H1 (cell line): ENCODE measurements around the gene FADS6. TPM values are rescaled to one million over a fixed set of nuclear protein-coding genes. Genes with fewer than 3 reads are reported as not detected.

ENCODE experiments used
- JUN ChIP-seq: IDR thresholded peaks from 2 replicates; pipeline ENCODE4 v1.6.1; 2011; ENCODE audit warnings: low read depth, mild to moderate bottlenecking, improper control_type of control experiment, low read length
- RXRA ChIP-seq: IDR thresholded peaks from 2 replicates; pipeline ENCODE4 v1.6.1; 2011; ENCODE audit warnings: low read depth, mild to moderate bottlenecking, low read length, moderate library complexity; ENCODE audit not compliant: insufficient read depth
- polyA plus RNA-seq, 7 experiments: library from polyadenylated mRNA; depleted of rRNA in 3 of 7; stranded (reverse) in 5 of 7; unstranded in 2 of 7; fragments of >200 nt in 5 of 7; fragments of 200-250 nt in 2 of 7; gene quantifications; 1 replicate in 5 of 7; 2 replicates in 1 of 7; 4 replicates in 1 of 7; pipeline versions ENCODE4 v1.2.1 to v1.2.3, GENCODE V29; 2011 to 2013; ENCODE audit warnings: missing spikeins in 2 of 7, mixed read lengths in 2 of 7
- total RNA-seq: library from RNA; stranded (reverse); fragmentation: NEBNext Ultra II Directional; extraction: Animal tissue kit (Norgen Biotek cat#: 25700); gene quantifications from 2 replicates; pipeline ENCODE4 v1.2.1, GENCODE V29; 2021

Gene FADS6
- total and polyA plus RNA-seq, 2 of the 8 experiments (the other 6 are each of a cell fraction or from before 2014, with no cell fraction given): 0.56 to 2.5 TPM

GRCh38 chr17:74930535-74931036, 37.2 kb upstream of the FADS6 start (continued):
- TF ChIP-seq JUN (no peak), RXRA (no peak)
